NCI-H2196 treated with DMSO at 0.1 percent for 48 hours (cell line): ENCODE measurements around the gene ZNF385D.
"Not testable (repeated sequence)": the region's sequence is repeated elsewhere in the genome, so short reads cannot be mapped to it uniquely, and the experiment has no call there.

Experiments
- DNase-seq: peaks from one replicate; lab custom pipeline; 2025; ENCODE audit not compliant: unreplicated experiment; lab: John Stamatoyannopoulos, UW

Gene ZNF385D

DNA sequence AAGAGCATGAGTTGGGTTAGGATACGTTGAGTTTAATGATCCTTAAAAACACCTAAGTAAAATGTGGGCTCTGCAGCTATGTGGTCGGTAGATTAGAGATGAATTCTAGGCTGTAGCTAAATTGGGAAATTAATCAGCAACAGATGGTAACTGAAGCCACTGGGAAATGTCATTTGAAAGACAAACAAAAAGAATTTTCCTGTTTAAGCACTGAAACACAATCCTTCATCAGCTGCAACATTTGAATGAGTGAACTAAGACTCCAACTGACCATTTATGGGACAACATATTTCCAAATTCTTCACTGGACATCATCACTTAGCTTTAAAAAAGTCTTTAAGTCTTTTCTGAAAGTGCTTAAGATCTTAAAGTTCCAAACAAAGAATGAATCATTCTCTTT, 226.9 kb downstream of the ZNF385D start:
- DNase-seq = no peak

DNA sequence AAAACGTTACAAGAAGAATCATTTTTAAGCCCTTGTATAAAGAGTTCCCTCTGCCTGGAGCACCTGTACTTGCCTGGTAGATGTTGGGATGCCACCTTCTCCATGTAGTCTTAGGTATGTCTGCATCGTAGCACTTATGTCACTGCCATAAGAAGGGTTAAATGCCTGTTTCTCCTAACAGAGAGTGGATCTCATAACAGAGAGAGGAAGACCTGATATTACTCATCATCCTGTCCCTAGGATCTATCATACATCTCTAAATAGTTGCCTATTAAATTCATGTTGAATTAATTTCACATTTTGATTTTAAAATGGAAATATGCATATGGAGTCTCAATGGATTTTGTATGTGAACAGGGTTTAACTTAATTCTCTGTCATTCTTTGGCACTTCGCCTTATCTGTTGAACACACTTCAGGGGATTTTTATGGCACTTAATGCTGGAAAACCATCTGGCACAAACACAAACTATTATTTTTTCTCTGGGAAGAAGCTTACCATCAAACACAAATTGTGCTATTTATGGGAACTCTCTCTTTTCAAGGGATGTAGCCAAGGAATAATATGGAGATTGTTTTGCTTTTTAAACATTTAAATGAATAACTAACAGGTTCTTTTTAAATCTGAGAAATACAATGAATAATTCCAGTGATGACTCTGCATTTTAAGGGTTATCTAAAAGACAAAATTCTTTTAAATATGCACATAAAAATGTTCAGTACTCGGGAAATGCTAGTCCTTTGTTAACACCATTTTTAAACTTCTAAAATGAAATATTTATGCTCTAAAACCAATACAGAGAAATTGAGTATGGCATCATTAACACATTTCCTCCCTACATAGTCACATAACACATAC, 230.7 kb downstream of the ZNF385D start:
- no peak for DNase-seq

DNA sequence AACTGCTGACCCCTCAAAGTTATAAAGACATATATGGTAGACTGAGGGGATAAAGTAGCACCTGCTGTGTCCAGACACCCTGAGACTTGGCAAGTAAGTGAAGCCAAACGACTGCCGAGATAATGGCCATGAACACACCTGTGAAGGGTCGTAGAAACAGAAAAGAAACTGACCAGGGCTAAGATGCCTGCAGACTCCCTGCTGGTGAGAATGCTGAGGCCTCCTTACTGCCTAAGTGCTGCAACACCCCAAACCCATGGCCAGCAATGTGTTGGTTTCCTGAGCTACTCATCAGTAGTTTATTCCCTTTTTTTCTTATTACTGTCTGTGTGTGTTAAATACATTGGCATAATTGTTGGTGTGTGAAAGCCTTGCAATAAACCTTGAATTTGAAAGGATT, 233.8 kb downstream of the ZNF385D start:
- no peak for DNase-seq

DNA sequence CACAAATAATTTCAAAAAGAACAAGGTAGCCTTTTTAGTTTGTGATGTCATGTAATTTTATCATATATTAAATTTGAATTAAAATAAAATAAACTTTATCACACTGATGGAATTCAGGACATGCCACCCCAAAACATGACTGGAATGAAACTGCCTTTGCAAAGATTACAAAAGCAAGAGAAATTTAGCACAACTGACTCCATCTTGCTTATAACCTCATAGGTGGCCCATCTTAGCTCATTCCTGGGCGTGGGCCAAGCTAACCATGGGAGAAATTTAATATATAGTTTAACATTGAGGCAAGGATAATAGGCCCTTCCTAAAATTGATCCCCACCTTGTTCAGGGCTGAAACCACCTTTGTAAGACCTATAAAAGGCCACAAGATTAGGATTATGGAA, 235.6 kb downstream of the ZNF385D start:
- DNase-seq = no peak

DNA sequence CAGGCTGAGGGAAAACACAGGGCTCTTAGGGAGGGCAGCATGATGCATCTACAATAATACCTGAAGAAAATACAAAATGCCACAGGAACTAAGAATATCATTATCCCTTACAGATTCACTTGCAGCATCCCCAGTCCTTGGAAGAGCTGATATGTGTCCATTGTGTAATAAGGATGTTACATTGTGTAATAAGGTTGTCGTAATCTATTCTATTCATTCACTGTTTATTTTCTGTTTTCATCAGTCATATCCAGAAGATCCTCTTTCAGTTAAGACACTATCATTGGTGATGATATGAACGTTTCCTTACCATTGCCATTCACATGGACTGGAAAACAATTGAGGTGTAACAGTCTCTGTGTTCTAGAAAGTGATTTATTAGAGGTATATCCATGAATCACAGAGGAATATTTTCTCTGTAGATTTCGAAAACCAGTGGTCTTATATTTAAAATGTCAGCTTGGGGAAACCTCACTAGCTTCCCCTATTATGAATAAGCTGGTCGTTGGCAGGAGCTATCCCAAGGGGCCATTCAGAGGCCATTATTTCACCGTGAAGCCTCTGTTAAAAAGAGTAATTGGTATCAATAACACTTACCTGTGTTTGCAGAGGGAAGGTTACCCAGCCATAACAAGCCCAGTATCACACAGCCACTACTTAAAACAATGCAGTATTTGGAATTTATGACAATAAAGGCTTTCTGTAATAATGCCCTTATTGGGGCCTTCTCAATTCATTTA, 241.1 kb downstream of the ZNF385D start:
- no peak for DNase-seq

DNA sequence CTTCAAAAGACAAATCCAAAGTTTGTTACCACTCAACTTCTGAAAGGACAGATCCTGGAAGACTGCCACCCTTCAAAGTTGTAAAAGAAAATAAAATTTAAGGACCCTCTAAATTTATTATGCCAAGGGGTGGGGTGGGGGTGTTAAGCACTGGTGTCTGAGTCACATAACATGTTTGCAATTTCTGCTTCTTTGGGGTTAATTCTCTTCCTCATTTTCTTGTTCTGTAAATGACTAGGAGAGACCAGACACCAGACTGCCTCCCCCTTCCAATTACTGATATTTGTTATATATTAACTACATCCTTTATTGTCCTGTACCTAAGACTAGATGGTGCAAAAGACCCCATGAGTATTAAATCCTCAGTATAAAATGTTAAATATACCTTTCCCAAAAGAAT, 242.8 kb downstream of the ZNF385D start:
- no peak for DNase-seq

DNA sequence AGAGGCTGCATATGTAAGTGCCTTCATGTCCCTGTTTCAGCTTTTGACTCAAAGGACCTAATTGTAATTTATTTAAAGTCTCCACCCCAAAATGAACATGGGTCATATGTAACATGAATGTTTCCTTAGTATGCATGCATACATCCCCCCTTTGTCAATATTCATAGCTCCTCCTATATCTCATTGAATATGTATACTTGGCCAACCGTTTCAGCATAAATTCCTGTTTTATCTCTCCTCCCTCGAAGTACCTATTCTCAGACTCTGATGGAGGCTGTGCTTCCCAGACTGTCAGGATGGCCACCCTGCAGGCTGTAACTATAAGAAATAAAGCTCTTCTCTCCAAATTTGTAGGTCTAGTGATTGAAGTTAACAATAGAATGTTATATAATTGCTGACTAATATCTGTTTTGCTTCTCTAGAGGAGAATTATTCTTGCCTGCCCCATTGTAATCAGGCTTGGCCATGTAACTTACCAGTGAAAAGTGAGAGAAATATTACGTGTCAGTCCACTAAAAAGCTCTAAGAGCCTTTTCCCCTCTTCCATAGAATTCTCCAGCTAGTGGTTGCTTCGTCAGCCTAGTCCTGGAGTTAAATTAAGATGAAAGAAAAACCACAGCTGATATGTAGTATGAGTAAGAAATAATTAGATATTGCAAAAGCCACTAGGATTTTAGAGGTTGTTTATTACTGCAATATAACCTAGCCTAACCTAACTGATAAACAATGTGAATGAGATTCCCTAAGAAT, 245.1 kb downstream of the ZNF385D start:
- DNase-seq = no peak

DNA sequence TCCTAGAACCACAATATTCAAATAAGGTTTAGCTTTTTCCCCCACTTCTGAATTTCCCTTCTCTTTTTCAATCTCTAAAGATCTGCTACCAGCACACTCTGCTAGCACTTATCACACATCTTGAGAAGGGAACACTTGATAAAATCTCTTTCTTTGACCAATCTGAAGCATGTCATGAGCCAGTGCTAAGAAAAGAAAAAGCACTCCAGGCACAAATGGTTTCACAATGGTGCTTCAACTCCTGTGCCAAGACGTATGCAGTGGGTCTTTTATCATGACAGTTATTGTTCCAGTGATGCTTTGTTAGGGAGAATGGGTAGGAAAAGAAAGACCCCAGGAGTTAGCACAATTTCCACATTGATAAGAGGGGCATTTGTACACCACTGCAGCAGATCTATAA, 248.4 kb downstream of the ZNF385D start:
- no peak for DNase-seq

DNA sequence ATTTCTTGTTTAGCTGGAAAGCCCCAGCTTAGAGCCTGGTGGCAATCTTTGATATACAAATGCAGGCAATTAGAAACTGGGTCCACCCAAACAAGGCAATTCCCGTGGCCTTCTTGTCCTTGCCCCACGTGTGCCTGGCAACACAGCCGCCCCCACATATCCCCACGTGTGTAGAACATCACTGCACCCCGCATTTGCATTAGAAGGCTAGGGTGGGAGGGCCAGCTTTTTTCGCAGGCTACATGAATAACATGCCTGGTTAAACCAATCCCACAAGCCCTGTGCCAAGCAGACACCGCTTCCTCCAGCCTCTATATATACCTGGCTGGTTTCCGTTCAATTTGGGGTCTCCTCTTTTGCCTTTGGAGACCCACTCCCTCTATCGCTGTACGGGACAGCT, 250.2 kb downstream of the ZNF385D start:
- no peak for DNase-seq

DNA sequence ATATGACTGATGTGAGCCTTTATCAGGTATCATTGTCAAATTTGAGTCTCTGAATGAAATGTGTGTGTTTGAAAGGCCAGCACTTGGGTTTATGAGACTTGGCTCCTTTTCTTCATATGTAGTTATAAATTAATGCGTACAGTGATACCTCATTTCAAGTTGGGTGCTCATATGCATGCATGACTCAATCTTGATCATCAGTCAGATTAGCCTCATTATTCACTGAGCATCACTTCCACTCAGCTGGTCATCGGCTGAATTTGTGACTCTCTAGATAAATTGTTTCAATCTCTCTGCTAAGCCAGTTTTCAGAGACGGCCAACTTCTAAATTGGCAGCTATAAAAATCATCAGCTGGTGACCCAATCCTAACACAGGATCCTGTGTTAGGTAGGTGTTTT, 260.3 kb downstream of the ZNF385D start:
- not testable (repeated sequence) for DNase-seq

DNA sequence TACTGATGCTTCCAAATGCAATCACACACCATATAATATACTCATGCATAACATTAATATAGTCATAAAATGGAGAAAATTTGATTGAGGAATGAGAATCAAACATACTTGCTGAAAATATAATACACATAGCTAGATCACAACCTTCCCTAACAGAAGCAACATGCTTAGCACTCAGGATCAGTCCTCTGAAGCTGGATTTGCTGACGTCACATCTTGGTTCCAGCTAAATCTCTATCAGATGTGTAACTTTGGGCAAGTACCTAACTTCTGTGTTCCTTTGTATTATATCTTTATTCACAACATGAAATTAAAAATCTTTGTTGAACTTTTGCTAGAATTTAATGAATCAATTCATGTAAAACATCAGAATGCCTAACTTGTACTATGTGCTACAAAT, 263.5 kb downstream of the ZNF385D start:
- no peak for DNase-seq

DNA sequence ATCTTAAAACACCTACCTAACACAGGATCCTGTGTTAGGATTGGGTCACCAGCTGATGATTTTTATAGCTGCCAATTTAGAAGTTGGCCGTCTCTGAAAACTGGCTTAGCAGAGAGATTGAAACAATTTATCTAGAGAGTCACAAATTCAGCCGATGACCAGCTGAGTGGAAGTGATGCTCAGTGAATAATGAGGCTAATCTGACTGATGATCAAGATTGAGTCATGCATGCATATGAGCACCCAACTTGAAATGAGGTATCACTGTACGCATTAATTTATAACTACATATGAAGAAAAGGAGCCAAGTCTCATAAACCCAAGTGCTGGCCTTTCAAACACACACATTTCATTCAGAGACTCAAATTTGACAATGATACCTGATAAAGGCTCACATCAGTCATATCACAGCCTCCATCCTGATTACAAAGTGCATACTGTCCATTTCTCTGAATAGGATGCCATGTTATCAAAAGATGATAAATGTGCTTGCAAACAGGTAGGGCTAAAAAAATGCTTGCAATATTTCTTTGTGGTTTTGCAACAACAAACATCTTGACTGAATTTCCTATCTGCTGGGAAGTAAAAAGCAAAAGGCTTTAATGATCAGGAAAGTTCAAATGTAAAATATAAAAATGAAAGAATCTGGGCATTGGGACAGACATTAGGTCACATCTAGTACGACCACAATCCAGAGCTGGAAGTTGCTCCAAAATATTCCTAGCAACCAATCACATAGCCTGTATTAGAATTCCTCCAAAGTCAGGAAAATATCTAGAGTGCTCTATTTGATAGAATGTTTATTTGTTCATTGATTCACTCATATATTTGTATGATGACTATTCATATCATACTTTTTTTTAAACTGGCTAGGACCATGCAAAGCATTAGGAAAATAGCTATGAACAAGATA, 264.7 kb downstream of the ZNF385D start:
- not testable (repeated sequence) for DNase-seq

DNA sequence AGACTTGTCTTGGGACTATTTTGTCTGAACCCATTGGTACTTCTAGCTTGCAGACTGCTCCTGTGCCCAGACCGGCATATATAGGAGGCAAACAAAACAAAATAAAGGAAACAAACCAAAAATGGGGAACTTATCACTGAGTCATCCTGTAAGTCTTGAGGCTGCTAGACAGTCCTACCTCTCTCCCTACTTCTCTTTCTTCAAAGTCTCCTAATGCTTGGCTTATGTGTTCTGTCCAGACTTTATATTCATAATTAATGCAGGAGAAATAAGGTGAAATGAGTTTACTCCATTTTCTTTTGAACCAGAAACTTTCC, 266.2 kb downstream of the ZNF385D start:
- no peak for DNase-seq

DNA sequence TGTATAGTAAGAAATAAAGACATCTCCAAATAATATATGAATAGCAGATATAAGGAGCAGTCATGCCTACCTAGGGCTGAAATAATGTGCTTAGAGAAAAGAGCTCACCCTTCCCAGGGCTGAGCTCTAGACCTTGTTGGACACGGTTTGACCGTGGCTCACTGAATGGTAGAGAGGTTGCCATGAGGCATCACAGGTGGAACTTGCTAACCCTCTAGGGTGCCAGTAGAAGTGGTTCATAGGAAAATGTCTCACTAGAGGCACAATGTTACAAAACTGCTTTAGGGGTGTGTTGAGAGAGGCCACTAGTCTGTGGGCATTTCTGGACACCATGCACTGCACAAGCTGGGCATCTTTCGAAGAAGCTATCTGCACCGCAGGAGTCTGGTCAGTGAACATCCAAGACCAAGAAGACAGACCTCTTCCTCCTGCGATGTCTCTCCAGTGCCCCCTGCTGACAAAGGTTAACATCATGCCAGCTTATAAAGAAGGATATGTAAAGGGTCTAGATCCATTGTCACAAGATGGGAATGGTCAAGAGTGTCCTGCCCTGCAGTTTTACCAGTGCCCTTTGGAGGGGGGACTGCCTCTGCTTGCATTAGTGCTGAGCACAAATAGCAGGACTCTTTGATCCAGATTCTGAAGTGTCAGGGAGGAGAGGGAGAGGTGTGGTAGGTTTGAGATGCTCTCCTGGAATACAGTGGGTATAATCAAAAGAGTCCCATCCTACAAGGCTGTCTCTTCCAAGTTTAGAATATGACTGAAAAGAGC, 266.8 kb downstream of the ZNF385D start:
- no peak for DNase-seq

DNA sequence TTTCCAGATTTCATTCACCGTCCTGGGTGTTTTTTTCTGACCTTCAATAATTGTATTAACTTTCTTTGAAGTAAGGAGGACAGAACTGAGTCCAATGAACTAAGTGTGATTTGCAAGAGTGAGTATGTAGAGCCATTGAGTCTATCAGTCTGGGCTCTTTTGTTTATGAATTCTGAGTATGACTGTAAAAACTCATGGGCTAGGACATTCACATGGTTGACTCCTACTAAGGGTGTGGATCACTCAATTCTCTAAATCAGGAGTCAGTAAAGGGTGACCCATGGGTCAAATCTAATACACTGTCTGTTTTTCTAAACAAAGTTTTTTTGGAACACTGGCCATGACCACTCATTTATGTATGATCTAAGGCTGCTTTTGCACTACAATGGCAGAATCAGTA, 269.0 kb downstream of the ZNF385D start:
- DNase-seq = no peak

DNA sequence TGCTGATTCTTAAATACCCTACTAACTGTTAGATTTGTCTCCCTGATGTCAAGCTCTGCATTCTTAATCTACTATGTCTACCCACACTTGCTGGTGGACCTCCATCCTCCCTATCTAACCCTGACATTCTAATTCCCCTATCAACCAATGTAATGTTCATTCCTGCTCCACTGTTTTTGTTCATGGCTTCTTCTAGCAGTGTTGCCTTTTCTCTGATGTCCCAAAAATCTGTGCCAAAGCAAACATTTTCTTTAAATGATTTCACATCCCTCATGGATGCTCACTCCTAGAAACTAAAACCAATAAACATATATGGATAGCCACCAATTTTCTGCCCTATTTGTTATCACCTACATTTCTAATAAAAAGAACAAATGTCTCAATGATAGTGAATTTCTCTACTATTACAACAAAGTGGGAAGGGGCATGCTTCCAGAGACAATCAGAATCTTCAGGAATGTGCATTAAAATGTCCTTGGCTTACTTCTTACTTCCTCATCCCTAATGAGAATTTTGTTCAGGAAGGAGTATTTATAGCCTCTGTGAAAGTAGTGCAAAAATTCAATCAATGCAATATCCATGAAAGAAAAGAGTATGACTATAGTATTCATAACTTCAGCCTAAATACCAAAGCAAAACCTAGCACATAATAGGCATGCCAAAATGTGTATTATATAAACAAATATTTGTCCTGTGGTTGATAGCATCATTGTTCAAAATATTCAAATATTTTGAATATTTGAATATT, 273.3 kb downstream of the ZNF385D start:
- no peak for DNase-seq

DNA sequence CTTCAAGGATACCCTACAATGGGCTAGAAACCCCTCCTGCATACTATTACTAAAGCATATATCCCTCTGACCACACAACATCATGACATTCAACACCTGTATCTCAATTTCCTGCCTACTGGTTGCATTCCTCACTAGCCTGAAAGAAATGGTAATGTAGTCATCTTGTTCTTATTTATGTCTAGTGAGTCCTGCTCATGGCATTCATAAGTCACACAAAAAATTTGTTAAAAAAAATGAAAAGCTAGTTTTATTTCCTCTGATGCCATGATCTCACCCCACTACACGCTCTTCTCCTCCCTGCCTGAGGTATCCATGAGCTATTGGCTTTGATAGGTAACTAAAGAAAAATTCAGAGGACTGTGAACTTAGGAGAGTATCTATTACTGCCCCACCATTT, 284.5 kb downstream of the ZNF385D start:
- no peak for DNase-seq

DNA sequence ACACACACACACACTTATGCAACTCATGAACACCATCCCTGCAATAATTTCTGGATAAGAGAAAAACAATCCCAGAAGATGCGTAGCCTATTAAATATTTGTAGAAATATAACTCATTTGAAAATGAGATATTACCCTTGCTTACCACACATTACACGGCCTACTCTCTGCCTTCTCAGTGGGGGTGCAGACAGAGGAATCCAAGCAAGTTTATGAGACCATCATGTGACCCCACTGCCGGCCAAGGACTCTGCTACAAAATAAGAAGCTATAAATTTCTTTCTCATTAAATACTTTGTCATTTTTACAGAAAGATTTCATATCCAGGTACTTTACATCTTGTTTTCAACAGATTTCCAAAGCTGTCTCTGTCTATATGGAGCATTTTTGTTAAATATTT, 286.3 kb downstream of the ZNF385D start:
- DNase-seq = no peak

DNA sequence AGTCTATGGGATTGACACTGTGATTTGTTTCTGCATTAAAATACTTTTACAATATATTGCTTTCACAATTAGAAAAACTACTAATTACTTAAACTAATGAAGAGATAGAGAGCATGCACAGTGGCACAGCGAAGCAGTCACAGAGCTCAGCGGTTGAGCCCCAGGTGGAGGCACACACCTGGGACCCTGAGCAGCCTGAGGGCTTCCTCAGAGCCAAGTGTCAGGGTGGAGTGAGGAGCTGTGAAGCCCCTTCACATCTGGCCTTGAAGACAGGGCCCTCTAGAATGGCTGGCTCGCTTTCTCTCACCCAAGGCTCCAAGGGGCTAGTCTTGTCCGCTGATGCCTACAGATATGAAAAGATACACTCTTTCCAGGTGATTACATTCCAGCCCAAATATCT, 287.7 kb downstream of the ZNF385D start:
- no peak for DNase-seq
